Mucosa of gallbladder (tissue), 1 donor: Measurements from ENCODE around the gene BNC1. TPM values are rescaled to one million over a fixed set of nuclear protein-coding genes. Genes with fewer than 3 reads are reported as not detected.
"Not testable (repeated sequence)": the region's sequence is repeated elsewhere in the genome, so short reads cannot be mapped to it uniquely, and the experiment has no call there.

ENCODE experiments used
- DNase-seq: peaks from one replicate; pipeline ENCODE4 v3.0.0-alpha.2; 2020; ENCODE audit warnings: low spot score
- total RNA-seq: library from RNA; stranded (reverse); gene quantifications from one replicate; pipeline ENCODE4 v1.2.1, GENCODE V29; 2021
- donor health status: DM: no; HTN: no; CAD: no.

Gene BNC1
- total RNA-seq, 1 donor from 2014 or later, result not detected

GRCh38 chr15:83248151-83249029 lies 36.1 kb downstream of the BNC1 start:
- peak; percentile 35 for DNase-seq

DNA sequence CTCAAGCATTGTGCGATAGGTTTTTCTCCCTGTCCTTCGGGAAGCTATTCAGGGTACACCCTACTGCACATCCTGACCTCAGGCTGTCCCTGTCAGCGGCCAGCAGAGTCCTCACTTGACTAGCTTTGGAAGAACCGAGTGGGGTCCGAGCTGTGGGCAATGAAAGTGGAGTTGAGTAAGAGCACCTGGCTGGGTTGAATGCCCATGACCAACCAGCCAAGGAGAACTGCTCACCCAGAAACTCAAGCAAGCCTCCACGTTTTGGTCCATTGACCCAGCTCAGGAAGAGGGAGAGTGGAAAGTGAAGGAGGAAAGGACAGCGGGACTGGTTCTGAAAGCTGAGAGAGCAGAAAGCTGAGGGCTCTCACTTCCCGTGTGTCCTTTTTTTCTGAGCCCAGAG lies 40.8 kb downstream of the BNC1 start:
- no peak for DNase-seq

DNA sequence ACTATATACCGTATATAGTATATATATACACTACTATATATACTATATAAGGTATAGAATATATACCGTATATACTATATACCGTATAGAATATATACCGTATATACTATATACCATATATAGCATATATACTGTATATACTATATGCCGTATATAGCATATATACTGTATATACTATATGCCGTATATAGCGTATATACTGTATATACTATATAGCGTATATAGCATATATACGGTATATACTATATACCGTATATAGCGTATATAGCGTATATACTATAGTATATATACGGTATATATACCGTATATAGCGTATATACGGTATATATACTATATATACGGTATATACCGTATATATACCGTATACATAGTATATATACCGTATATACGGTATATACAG lies 54.2 kb downstream of the BNC1 start:
- no peak for DNase-seq

GRCh38 chr15:83225449-83225848 lies 59.0 kb downstream of the BNC1 start:
- no peak for DNase-seq

DNA sequence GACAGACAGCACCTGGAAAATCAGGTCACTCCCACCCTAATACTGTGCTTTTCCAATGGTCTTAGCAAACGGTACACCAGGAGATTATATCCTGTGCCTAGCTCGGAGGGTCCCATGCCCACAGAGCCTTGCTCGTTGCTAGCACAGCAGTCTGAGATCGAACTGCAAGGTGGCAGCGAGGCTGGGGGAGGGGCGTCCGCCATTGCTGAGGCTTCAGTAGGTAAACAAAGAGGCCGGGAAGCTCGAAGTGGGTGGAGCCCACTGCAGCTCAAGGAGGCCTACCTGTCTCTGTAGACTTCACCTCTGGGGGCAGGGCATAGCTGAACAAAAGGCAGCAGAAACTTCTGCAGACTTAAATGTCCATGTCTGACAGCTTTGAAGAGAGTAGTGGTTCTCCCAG lies 62.7 kb downstream of the BNC1 start:
- not testable (repeated sequence) for DNase-seq

DNA sequence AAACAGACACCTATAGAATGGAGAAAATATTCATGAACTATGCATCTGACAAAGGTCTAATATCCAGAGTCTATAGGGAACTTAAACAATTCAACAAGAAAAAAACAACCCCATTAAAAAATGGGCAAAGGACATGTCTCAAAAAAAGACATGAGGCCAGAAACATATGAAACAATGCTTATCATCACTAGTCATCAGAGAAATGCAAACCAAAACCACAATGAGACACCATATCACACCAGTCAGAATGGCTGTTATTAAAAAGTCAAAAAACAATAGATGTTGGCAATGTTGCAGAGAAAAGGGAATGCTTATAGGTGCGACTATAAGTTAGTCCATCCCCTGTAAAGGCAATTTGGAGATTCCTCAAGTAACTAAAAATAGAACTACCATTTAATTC lies 65.4 kb downstream of the BNC1 start:
- no peak for DNase-seq

GRCh38 chr15:83215306-83215705 lies 69.2 kb downstream of the BNC1 start:
- no peak for DNase-seq

DNA sequence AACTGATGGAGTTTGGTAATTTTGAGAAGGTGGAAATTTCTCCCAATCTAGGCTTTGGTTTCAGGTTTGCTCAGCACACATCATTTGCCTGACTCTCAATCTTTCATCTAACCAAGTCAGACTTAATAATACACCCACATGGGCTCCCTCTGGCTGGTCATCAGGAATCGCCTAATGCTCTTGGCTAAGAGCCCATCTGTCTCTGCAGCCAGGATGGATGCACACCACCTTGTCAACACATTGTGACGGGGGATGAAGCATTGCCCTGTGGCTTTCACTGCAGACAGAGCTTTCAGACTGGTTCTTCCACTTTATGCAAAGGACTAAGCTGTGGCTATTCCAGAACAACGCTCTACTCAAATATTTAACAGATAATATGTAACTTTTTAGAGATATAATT lies 73.8 kb downstream of the BNC1 start:
- DNase-seq, result no peak

GRCh38 chr15:83209333-83209732 lies 75.1 kb downstream of the BNC1 start:
- no peak for DNase-seq

DNA sequence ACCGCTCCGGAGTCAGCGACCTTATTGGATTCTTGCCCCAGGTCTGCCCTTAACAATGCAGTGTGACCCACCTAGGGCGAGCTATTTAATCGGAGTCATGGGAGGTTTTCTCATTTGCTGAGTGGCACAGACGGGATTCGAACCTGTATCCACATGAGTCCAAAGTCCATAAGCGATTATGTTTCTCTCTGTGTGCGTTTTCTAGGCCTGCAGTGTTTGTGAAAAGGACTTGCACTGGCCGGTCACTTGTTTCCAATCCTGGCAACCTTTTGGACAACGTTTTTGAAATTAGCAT lies 76.2 kb downstream of the BNC1 start:
- DNase-seq, result no peak

DNA sequence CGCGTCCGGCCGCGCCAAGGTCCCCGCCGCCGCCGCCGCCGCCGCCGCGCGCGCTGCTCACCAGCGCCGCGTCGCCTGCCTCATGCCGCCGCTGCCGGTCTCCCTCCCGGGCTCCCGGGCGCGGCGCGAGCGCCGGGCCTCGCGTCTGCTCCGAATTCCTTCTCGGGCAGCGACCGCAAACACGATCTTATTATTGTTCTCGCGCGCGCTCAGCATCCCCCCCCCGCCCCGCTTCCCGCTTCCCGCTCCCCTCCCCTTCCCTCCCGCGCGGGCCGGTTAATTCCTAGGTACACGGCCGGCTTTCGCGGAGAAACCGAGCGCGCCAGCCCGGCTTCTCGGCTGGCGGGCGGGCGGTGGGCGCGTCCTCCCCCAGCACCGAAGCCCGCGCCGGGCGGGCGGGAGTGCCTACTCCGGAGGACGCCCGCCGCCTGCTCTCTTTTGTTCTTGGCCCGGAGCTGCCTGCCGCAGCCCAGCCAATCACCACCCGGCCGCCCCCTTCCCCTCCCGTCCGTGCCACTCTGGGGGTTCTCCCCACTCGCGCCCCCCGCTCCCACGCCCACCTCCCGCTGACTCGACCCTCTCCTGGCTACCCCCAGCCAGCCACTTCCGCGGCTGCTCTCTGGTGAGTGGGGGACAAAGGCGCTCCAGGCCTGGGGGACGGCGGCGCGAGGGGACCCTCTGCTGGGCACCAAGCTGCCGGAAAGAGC lies 76.7 kb downstream of the BNC1 start, which contains the start of gene HDGFL3:
HDGFL3 (minus strand) TSS at position 164 of the 707 bp plus-strand sequence. CDS start 409 bp downstream, outside the sequence.
- DNase-seq, result peak; percentile 36

DNA sequence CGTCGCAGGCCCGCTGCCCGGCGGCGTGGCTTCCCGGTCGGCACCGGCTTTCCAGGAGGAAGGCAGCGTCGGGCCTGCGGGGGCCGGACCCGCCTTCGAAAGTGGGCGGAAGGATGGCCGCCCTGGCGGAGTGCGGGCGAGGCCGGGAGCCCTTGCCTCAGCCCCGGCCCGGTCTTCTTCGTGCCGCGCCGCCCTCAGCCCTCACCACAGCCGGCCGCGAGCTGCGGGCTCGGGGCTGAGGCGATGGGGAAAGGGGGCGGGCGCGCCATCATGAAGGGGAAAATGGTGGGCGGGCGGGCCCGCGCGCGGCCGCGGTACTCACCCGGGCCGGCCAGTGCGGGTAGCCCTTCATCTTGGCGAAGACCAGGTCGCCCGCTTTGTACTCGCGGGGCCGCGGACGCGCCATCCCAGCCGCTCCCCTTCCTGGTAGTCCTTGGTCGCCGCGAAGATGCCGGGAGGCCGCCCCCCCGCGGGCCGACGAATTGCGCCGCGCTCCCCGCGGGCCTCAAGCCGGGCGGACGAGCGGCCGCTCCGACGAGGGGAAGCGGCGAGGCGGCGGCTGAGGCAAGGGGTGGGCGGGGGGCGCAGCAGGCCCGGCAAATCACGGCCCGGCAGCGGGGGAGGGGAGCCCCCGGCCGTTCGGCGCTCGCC lies 77.3 kb downstream of the BNC1 start:
- DNase-seq, result peak; percentile 11

DNA sequence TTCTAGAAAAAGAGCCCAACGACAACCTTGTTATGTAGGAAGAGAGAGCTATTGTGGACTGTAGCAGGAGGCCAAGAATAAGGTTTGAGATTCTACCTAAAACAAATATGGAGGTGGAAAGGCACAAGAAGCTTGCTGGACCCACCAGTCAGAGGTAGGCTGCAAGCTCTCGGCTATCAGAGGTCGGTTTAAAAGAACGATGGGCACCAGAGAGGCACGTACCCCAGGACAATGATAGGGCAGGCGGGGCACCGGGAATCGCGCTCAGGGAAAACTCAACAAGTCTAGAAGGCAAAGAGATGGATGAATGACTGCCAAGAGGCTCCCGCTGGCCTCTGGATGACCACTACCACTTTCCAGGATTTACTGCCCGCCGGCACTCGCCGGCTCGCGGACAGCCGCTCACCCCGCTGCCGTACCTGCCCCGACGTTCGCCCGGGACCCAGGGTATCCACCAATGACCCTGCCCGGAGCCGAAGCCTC lies 77.9 kb downstream of the BNC1 start:
- no peak for DNase-seq

Other genes with a start within 250 kb of the BNC1 start
- 48.6 TPM for gene BTBD1, start 217.4 kb downstream of the BNC1 start, total RNA-seq
- 7.2 TPM for gene TM6SF1, start 177.0 kb downstream of the BNC1 start, total RNA-seq
- 30.3 TPM for gene HDGFL3, start 76.8 kb downstream of the BNC1 start, total RNA-seq
- not detected for gene SH3GL3, start 162.7 kb upstream of the BNC1 start, total RNA-seq